Neural cell (in vitro differentiated cells): ENCODE results near the gene SLC35E3. TPM values are rescaled to one million over a fixed set of nuclear protein-coding genes. Genes with fewer than 3 reads are reported as not detected.

ENCODE experiments used
- H2AFZ ChIP-seq: fragments of 200-600, 300-800 bp; sonication (generic), shearing (Covaris generic); 2 replicates; pipeline ENCODE4 v1.6.0; 2014; ENCODE audit warnings: low read depth, mild to moderate bottlenecking, antibody characterized with exemption, low read length, moderate library complexity
- H3F3A ChIP-seq: fragments of 200-600 bp; shearing (Covaris generic); 2 replicates; pipeline ENCODE4 v1.6.1; 2016; ENCODE audit warnings: mild to moderate bottlenecking, moderate library complexity, mixed read lengths, antibody characterized with exemption, low read length; ENCODE audit not compliant: insufficient read depth, poor library complexity, severe bottlenecking
- H3K27ac ChIP-seq: fragments of 200-600, 300-800 bp; sonication (generic), shearing (Covaris generic); 2 replicates; pipeline ENCODE4 v1.5.1; 2014; ENCODE audit warnings: mild to moderate bottlenecking, low read length, moderate library complexity
- H3K27me3 ChIP-seq: fragments of 300-800, 200-600 bp; sonication (generic), shearing (Covaris generic); 2 replicates; pipeline ENCODE4 v1.6.0; 2014; ENCODE audit warnings: mild to moderate bottlenecking, low read depth, low read length, moderate library complexity; ENCODE audit not compliant: insufficient read depth
- H3K36me3 ChIP-seq: fragments of 300-800, 200-600 bp; sonication (generic), shearing (Covaris generic); 2 replicates; pipeline ENCODE4 v1.5.1; 2014; ENCODE audit warnings: mild to moderate bottlenecking, antibody characterized with exemption, low read length, moderate library complexity; ENCODE audit not compliant: insufficient read depth
- H3K4me2 ChIP-seq: fragments of 300-800, 200-600 bp; sonication (generic), shearing (Covaris generic); 2 replicates; pipeline ENCODE4 v1.6.0; 2014; ENCODE audit warnings: mild to moderate bottlenecking, low read length
- H3K4me3 ChIP-seq: fragments of 300-800, 200-600 bp; sonication (generic), shearing (Covaris generic); 2 replicates; pipeline ENCODE4 v1.5.1; 2014; ENCODE audit warnings: mild to moderate bottlenecking, low read length, moderate library complexity
- H3K79me2 ChIP-seq: fragments of 200-600 bp; shearing (Covaris generic); replicated peaks from 2 replicates; pipeline ENCODE4 v1.6.0; 2014; ENCODE audit warnings: mild to moderate bottlenecking, low read length, moderate library complexity; ENCODE audit not compliant: insufficient read depth
- H3K9ac ChIP-seq: fragments of 300-800, 200-600 bp; sonication (generic), shearing (Covaris generic); 2 replicates; pipeline ENCODE4 v1.6.1; 2016; ENCODE audit warnings: mild to moderate bottlenecking, low read length, mixed read lengths
- H3K9me2 ChIP-seq: fragments of 200-600 bp; shearing (Covaris generic); 2 replicates; pipeline ENCODE4 v1.6.1; 2016; ENCODE audit warnings: mild to moderate bottlenecking, low read length, mixed read lengths; ENCODE audit not compliant: insufficient read depth
- H3K9me3 ChIP-seq: fragments of 200-600, 300-800 bp; sonication (generic), shearing (Covaris generic); 2 replicates; pipeline ENCODE4 v1.6.1; 2016; ENCODE audit warnings: mild to moderate bottlenecking, mixed run types, low read length, moderate library complexity, mixed read lengths
- H4K20me1 ChIP-seq: fragments of 200-600 bp; shearing (Covaris generic); 2 replicates; pipeline ENCODE4 v1.6.1; 2016; ENCODE audit warnings: mild to moderate bottlenecking, mixed run types; ENCODE audit not compliant: insufficient read depth
- EP300 ChIP-seq: fragments of 450-650 bp; conservative IDR thresholded peaks from 2 replicates; pipeline ENCODE4 v1.6.1; 2014; ENCODE audit warnings: antibody characterized with exemption, mild to moderate bottlenecking, moderate library complexity; ENCODE audit not compliant: poor library complexity, severe bottlenecking
- EZH2 ChIP-seq: fragments of 200-600, 300-800 bp; shearing (Covaris generic), sonication (generic); IDR thresholded peaks from 2 replicates; pipeline ENCODE4 v1.6.1; 2014; ENCODE audit warnings: antibody characterized with exemption, low read length, borderline replicate concordance, mild to moderate bottlenecking; ENCODE audit not compliant: insufficient read depth, poor library complexity, severe bottlenecking
- MXI1 ChIP-seq: fragments of 450-650 bp; conservative IDR thresholded peaks from 2 replicates; pipeline ENCODE4 v1.6.1; 2014; ENCODE audit warnings: antibody characterized with exemption, mild to moderate bottlenecking; ENCODE audit not compliant: poor library complexity, severe bottlenecking
- POLR2AphosphoS5 ChIP-seq: IDR thresholded peaks from 2 replicates; pipeline ENCODE4 v1.6.1; 2012
- RAD21 ChIP-seq: fragments of 450-650 bp; conservative IDR thresholded peaks from 2 replicates; pipeline ENCODE4 v1.6.1; 2014; ENCODE audit warnings: antibody characterized with exemption, mild to moderate bottlenecking, moderate library complexity
- SMC3 ChIP-seq: fragments of 450-650 bp; conservative IDR thresholded peaks from 2 replicates; pipeline ENCODE4 v1.6.1; 2014; ENCODE audit warnings: antibody characterized with exemption, mild to moderate bottlenecking, moderate library complexity; ENCODE audit not compliant: poor library complexity
- TAF1 ChIP-seq: IDR thresholded peaks from 2 replicates; pipeline ENCODE4 v1.6.1; 2012; ENCODE audit warnings: low read depth
- polyA plus RNA-seq: library from polyadenylated mRNA; depleted of rRNA; stranded (reverse); fragments of >200 nt; gene quantifications from 2 replicates; pipeline ENCODE4 v1.2.3, GENCODE V29; 2014
- TF ChIP-seq, protein P1 (sequence below): IDR thresholded peaks from 2 replicates; pipeline ENCODE4 v1.6.1; 2012; ENCODE audit warnings: borderline replicate concordance
- TF ChIP-seq, protein P2 (sequence below): fragments of 450-650 bp; IDR thresholded peaks from 2 replicates; pipeline ENCODE4 v1.5.1; 2014; ENCODE audit warnings: antibody characterized with exemption, mild to moderate bottlenecking, moderate library complexity; ENCODE audit not compliant: poor library complexity, severe bottlenecking

The SLC35E3 gene
- polyA plus RNA-seq, 1 donor from 2014 or later, result 10.5 TPM

DNA sequence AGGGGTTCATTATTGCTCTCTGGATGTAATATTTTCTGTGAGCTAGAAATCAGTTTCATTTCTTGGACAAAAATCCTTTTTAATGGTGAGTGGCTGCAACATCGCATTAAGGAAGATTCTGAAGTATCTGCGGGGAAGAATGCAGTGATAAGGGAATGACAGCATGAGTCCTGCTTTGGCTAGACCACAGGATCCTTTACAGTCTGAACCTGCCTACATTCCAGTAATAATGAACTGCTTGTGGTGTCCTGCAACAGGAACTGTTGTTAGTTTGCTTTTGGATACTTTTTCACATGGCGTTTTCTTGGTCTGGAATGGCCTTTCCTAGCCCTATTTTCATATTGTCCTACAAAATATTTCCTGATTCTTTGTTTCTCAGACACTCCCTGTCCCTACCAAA lies 77.7 kb downstream of the SLC35E3 start:
- H4K20me1 ChIP-seq, result no peaks in the 10 kb centered on the region
- no peaks in the 10 kb centered on the region for H3F3A ChIP-seq
- H3K9ac ChIP-seq, result no peak overlapping the region
- no peak overlapping the region for H3K4me3 ChIP-seq
- H3K79me2 ChIP-seq, result peaks cover 6% of the 10 kb centered on the region
- no peak overlapping the region for H3K4me2 ChIP-seq
- H3K27ac ChIP-seq, result no peak overlapping the region
- H3K9me2 ChIP-seq, result no peaks in the 10 kb centered on the region
- peaks cover 10% of the 10 kb centered on the region for H3K36me3 ChIP-seq
- no peak overlapping the region for H2AFZ ChIP-seq
- no peaks in the 10 kb centered on the region for H3K27me3 ChIP-seq
- H3K9me3 ChIP-seq, result no peaks in the 10 kb centered on the region
- TF ChIP-seq EP300 (no peak), RAD21 (no peak), POLR2AphosphoS5 (no peak), EZH2 (no peak), MXI1 (no peak), SMC3 (no peak), TAF1 (no peak)
- TF ChIP-seq, protein P1, sequence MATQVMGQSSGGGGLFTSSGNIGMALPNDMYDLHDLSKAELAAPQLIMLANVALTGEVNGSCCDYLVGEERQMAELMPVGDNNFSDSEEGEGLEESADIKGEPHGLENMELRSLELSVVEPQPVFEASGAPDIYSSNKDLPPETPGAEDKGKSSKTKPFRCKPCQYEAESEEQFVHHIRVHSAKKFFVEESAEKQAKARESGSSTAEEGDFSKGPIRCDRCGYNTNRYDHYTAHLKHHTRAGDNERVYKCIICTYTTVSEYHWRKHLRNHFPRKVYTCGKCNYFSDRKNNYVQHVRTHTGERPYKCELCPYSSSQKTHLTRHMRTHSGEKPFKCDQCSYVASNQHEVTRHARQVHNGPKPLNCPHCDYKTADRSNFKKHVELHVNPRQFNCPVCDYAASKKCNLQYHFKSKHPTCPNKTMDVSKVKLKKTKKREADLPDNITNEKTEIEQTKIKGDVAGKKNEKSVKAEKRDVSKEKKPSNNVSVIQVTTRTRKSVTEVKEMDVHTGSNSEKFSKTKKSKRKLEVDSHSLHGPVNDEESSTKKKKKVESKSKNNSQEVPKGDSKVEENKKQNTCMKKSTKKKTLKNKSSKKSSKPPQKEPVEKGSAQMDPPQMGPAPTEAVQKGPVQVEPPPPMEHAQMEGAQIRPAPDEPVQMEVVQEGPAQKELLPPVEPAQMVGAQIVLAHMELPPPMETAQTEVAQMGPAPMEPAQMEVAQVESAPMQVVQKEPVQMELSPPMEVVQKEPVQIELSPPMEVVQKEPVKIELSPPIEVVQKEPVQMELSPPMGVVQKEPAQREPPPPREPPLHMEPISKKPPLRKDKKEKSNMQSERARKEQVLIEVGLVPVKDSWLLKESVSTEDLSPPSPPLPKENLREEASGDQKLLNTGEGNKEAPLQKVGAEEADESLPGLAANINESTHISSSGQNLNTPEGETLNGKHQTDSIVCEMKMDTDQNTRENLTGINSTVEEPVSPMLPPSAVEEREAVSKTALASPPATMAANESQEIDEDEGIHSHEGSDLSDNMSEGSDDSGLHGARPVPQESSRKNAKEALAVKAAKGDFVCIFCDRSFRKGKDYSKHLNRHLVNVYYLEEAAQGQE, result no peak
- TF ChIP-seq, protein P2, sequence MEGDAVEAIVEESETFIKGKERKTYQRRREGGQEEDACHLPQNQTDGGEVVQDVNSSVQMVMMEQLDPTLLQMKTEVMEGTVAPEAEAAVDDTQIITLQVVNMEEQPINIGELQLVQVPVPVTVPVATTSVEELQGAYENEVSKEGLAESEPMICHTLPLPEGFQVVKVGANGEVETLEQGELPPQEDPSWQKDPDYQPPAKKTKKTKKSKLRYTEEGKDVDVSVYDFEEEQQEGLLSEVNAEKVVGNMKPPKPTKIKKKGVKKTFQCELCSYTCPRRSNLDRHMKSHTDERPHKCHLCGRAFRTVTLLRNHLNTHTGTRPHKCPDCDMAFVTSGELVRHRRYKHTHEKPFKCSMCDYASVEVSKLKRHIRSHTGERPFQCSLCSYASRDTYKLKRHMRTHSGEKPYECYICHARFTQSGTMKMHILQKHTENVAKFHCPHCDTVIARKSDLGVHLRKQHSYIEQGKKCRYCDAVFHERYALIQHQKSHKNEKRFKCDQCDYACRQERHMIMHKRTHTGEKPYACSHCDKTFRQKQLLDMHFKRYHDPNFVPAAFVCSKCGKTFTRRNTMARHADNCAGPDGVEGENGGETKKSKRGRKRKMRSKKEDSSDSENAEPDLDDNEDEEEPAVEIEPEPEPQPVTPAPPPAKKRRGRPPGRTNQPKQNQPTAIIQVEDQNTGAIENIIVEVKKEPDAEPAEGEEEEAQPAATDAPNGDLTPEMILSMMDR, result no peak

DNA sequence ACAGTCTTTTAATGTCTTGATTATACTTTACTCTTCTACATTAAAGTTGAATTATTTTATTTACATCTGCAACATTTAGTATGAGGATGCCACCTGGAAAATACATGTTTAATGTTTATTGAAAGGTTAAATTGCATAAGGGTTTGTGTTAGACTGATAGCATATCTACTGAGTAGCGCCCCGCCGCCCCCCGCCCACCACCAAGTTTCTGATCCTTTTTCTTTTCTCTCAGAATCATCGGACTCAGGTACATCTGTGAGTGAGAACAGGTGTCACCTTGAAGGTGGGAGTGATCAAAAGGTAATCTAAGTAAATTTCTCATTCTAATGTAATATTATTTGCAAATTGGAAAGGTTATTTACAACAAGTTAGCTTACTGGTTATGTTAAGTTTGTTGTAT lies 78.2 kb downstream of the SLC35E3 start:
- H3K79me2 ChIP-seq, result peaks cover 6% of the 10 kb centered on the region

More for the DNA sequence above, 78.2 kb downstream of the SLC35E3 start:
- H3K4me3 ChIP-seq, result no peak overlapping the region
- no peaks in the 10 kb centered on the region for H3K9me3 ChIP-seq
- H3K9me2 ChIP-seq, result no peaks in the 10 kb centered on the region
- no peaks in the 10 kb centered on the region for H3F3A ChIP-seq
- no peaks in the 10 kb centered on the region for H3K27me3 ChIP-seq
- no peak overlapping the region for H3K4me2 ChIP-seq
- TF ChIP-seq, protein P2, result no peak
- TF ChIP-seq POLR2AphosphoS5 (no peak), MXI1 (no peak), EP300 (no peak), SMC3 (no peak), TAF1 (no peak), RAD21 (no peak), EZH2 (no peak)
- TF ChIP-seq, protein P1, result no peak
- H3K36me3 ChIP-seq, result peaks cover 10% of the 10 kb centered on the region
- H3K27ac ChIP-seq, result no peak overlapping the region
- H3K9ac ChIP-seq, result no peak overlapping the region
- H4K20me1 ChIP-seq, result no peaks in the 10 kb centered on the region
- H2AFZ ChIP-seq, result no peak overlapping the region
